GM10847 (cell line): ENCODE results near the gene EP400.

Source experiments
- POLR2A ChIP-seq: IDR thresholded peaks from 2 replicates; pipeline ENCODE4 v1.6.1; 2011; ENCODE audit not compliant: insufficient read length; ENCODE audit errors: extremely low read depth

Gene EP400

DNA sequence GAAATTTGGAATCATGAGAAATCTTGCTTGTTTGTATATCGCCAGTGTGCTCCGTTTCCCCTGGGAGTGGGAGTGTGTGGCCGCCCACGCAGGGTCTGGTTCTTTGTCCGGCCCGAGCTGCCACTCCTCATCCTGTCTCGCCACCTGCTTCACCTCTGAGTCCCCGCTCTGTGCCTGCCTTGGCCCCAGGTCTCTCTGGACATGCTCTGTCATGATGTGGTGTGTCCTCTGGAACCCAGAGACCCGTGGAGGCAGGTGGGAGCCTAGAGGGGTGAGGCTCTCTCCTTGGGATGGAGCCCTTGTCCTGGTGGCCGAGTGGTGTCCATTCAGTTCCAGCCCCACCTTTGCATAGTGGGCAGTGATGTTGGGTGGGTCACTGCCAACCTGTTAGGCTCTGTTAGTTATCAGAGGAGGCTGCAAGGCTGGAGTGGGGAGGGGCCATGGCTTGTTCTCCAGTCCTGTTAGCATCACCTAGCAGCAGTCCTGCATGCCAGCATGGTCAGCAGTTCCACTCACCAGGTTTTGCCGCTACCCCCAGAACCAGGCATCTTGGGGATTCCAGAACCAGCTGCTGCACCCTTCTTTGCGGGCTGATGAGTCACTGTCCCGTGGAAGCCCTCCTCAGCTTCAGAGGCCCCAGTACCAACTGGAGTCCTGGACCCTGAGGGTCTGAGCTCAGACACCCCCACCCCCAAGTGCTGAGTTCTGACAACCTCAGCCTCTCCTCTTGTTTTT, 76.5 kb downstream of the EP400 start:
- TF ChIP-seq POLR2A, result no peak

DNA sequence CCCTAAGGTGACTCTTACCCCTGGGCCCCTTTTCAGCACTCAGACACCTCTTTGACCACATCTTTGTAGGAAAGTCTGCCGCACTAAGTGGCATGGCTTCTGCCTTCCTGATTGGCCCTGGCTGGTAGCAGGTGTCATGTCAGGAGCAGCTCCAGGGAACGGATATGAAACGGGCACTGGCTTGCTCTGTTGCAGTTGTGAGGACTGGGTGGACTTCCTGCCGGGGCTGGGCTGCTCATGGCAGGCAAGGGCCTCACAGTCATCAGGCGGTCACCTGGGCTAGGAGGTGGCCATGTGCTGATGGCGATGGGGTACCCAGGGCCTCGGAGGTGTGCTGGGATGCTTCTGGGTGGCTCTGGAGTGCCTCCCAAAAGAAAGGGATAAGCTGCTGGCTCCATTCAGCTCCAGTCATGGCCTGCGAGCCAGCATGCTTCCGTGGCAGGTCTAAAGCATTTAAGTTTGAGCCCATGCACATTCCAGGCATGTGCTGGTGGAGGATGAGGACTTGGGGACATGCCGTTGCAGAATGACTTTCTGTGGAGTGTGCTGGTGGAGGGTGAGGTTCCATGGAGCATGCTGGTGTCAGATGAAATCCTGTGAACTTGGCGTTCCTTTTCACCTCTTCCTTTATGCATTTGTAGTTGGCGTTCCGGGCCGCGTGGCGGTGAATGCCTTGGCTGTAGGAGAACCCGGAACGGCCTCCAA, 77.2 kb downstream of the EP400 start:
- no peak for TF ChIP-seq POLR2A

GRCh38 chr12:132027636-132028035, 77.9 kb downstream of the EP400 start:
- no peak for TF ChIP-seq POLR2A

DNA sequence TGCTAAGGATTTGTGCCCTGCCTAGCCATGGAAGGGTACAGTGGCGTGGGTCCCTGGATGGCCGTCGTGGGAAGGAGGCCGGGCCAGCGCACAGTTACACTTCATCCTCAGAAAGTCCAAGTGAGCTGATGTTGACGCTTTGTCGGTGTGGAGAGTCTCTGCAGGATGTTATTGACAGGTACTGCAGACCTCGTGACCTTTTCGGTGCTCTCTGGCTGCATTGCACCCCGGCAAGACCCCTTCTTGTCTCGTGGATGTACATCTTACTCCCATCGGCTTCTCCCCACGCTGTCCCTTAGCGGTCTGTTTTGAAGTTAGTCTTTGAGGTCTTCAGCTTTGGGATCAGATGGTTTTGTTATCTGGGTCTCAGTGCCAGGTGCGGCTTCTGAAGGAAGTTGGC, 78.4 kb downstream of the EP400 start:
- TF ChIP-seq POLR2A, result no peak

- no peak for TF ChIP-seq POLR2A
These were observed 80.0 kb downstream of the EP400 start for GRCh38 chr12:132029503-132030300.

- no peak for TF ChIP-seq POLR2A
These were observed 80.8 kb downstream of the EP400 start for GRCh38 chr12:132030367-132031038.

GRCh38 chr12:132033627-132034026, 83.9 kb downstream of the EP400 start:
- TF ChIP-seq POLR2A, result no peak

DNA sequence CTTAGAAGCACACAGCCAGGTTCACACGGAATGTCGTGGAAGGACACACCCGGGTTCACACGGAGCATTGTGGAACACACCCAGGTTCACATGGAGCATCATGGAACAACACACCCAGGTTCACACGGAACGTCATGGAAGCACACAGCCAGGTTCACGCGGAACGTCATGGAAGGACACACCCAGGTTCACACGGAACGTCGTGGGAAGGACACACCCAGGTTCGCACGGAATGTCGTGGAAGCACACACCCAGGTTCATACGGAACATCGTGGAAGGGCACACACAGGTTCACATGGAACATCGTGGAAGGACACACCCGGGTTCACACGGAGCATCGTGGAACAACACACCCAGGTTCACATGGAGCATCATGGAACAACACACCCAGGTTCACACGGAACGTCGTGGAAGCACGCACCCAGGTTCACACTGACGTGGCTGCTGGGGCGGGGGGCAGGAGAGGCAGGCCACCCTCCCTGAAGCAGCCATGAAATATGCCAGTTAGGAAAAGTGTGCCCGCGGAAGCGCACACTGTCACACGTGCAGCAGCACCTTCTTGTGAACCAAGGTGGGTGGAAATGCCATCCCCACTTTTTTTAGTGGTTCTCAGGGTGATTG, 86.4 kb downstream of the EP400 start:
- TF ChIP-seq POLR2A, result no peak

DNA sequence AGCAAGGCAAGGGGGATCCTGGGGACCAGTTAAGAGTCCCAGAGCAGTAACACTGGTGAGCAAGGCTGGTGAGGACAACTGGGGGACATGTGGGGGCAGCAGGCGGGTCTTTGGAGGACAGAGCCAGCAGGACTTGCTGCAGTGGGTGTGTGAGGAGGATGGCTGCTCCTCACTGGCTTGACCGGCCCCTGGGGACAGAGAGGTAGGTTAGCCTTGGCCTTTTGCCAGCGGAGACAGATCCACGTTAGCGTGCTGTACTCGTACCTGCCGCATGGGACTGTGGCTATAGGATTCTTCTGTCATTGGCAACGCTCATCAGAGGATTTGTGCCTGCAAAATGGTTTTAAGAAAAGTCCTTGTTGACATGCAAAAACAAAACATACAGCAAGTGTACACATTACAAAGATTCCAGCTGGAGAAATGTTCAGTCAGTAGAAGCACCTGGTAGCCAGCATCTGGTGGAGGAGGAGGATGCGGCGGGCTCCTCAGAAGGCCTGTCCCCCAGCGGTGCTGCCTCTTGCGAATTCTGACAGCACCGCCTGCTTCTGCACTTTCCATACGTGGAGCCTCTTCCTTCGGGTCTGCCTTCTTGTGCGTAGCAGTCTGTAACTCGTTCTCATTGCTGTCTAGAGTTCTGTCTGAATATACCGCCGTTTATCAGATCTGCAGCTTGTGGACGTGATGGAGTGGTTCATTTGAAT, 91.3 kb downstream of the EP400 start:
- no peak for TF ChIP-seq POLR2A

DNA sequence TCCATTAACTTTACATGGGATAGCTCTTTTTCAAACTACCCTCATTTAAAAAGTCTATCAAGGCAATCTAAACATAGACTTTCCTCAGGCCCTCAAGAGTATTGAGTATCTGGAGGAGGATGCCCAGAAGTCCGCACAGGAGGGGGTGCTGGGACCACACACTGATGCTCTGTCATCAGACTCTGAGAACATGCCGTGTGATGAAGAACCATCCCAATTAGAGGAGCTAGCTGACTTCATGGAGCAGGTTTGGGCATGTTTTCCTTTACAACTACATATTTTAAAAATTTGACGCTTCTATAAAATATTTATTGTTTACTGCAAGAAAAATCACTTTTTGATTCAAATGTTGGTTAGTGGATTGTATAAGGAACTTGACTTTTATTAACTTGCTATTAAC, 93.5 kb downstream of the EP400 start:
- no peak for TF ChIP-seq POLR2A

DNA sequence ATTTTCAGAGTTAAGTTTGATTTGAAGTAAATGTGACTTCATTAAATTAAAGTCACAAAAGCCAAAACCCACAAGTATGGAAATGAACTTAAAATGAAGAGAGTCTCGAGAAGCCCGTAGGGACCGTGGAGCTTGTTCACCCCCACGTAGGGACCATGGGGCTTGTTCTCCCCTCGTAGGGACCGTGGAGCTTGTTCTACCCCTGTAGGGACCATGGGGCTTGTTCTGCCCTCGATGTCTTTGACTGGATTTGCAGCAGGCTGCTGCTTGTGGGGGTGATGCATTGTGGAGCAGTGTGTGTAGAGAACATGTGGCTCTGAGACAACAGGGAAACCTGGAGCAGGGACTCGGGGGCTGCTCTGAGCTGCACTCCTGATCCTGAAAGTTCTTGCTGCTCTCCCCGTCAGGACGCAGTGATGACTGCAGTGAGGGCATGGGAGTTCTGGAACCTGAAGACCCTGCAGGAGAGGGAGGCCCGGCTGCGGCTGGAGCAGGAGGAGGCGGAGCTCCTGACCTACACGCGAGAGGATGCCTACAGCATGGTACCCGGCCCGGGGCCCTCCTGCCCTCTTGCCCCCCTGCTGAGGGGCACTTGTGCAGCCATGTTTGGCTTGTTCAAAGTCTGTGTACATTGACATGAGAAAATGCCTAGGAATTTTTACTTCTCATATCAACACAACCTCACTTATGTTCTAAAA, 94.2 kb downstream of the EP400 start:
- TF ChIP-seq POLR2A, result no peak

- TF ChIP-seq POLR2A, result no peak
These were observed 95.1 kb downstream of the EP400 start for GRCh38 chr12:132044661-132045412.

- no peak for TF ChIP-seq POLR2A
These were observed 96.0 kb downstream of the EP400 start for GRCh38 chr12:132045751-132046150.
